ENCODE measurements around the gene C1QTNF12. TPM values are rescaled to one million over a fixed set of nuclear protein-coding genes. Genes with fewer than 3 reads are reported as not detected.
"Not testable (repeated sequence)": the region's sequence is repeated elsewhere in the genome, so short reads cannot be mapped to it uniquely, and the experiment has no call there.

The C1QTNF12 gene
- total RNA-seq, 1 experiment from 2014 or later = 2.0 TPM

DNA sequence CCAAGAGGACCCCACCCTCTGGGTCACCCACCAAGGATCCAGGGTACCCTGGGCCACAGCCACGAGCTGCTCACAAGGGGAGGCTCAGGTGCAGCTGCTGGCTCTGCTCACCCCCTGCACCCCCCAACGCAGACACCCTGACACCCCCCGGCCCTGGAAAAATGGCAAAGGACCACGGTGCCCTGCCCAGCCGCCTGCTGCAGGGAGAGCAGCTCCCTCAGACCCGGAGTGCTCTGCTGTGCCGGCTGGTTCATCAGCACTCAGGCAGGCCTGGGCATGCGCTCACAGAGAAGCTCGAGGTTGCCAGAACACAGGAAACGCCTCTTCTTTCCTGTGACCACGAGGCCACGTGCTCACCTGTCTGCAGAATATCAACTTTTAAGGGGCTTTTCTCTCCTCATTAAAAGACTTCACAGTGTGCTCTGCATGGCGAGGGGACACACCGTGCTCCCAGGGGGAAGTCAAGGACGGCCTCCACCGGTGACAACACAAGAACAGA lies 4.3 kb upstream of the C1QTNF12 start:
- no peak for DNase-seq

DNA sequence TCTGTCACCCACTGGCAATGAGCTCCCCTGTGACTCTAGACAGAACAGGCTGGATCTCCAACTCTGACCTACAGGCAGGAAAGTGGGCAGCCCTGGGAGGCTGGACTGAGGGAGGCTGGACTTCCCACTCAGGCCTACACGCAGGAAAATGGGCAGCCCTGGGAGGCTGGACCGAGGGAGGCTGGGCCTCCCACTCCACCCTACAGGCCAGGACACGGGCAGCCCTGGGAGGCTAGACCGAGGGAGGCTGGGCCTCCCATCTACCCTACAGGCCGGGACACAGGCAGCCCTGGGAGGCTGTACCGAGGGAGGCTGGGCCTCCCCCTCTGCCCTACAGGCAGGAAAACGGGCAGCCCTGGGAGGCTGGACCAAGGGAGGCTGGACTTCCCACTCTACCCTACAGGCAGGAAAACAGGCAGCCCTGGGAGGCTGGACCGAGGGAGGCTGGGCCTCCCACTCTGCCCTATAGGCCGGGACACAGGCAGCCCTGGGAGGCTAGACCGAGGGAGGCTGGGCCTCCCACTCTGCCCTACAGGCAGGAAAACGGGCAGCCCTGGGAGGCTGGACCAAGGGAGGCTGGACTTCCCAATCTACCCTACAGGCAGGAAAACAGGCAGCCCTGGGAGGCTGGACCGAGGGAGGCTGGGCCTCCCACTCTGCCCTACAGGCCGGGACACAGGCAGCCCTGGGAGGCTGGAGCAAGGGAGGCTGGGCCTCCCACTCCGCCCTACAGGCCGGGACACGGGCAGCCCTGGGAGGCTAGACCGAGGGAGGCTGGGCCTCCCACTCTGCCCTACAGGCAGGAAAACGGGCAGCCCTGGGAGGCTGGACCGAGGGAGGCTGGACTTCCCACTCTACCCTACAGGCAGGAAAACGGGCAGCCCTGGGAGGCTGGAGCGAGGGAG lies 1.7 kb upstream of the C1QTNF12 start:
- H3K4me1 Mint-ChIP-seq (ENCODE audit: low read depth, unreplicated experiment); CTCF ChIA-PET; DNase-seq; H3K27ac Mint-ChIP-seq (ENCODE audit: unreplicated experiment); H3K4me3 Mint-ChIP-seq (ENCODE audit: low read depth, unreplicated experiment); H3K9me3 Mint-ChIP-seq (ENCODE audit: low read depth, unreplicated experiment); H3K27me3 Mint-ChIP-seq (ENCODE audit: unreplicated experiment); BruUV-seq (replicated peaks): not testable (repeated sequence)
- intact Hi-C loops (cut with micrococcal nuclease; ENCODE audit: unreplicated experiment) = loop anchor here (5.0 kb wide), 1 partner anchor 126 kb away; no protein-coding TSS in a partner anchor
- H3K36me3 Mint-ChIP-seq (ENCODE audit: insufficient read depth, unreplicated experiment) = peaks cover 19% of the 10 kb centered on the region

More for the DNA sequence above, 4.3 kb upstream of the C1QTNF12 start:
- H3K27ac Mint-ChIP-seq (ENCODE audit: unreplicated experiment) = no peak overlapping the region
- intact Hi-C loops (cut with micrococcal nuclease; ENCODE audit: unreplicated experiment) = no loop called here
- H3K4me1 Mint-ChIP-seq (ENCODE audit: low read depth, unreplicated experiment) = no peaks in the 10 kb centered on the region
- BruUV-seq (replicated peaks) = no TSS peak
- peaks cover 40% of the 10 kb centered on the region for H3K36me3 Mint-ChIP-seq (ENCODE audit: insufficient read depth, unreplicated experiment)
- CTCF ChIA-PET = interaction anchor here (1.4 kb wide), 1 partner anchor 126 kb away, joined by 4 read pairs; no protein-coding TSS in a partner anchor
- TF ChIP-seq, protein P1, sequence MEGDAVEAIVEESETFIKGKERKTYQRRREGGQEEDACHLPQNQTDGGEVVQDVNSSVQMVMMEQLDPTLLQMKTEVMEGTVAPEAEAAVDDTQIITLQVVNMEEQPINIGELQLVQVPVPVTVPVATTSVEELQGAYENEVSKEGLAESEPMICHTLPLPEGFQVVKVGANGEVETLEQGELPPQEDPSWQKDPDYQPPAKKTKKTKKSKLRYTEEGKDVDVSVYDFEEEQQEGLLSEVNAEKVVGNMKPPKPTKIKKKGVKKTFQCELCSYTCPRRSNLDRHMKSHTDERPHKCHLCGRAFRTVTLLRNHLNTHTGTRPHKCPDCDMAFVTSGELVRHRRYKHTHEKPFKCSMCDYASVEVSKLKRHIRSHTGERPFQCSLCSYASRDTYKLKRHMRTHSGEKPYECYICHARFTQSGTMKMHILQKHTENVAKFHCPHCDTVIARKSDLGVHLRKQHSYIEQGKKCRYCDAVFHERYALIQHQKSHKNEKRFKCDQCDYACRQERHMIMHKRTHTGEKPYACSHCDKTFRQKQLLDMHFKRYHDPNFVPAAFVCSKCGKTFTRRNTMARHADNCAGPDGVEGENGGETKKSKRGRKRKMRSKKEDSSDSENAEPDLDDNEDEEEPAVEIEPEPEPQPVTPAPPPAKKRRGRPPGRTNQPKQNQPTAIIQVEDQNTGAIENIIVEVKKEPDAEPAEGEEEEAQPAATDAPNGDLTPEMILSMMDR (IDR thresholded peaks at IDR 0.05; ENCODE audit: unreplicated experiment) = no peak
- no peak overlapping the region for H3K4me3 Mint-ChIP-seq (ENCODE audit: low read depth, unreplicated experiment)
- no peaks in the 10 kb centered on the region for H3K27me3 Mint-ChIP-seq (ENCODE audit: unreplicated experiment)
- H3K9me3 Mint-ChIP-seq (ENCODE audit: low read depth, unreplicated experiment) = no peaks in the 10 kb centered on the region

DNA sequence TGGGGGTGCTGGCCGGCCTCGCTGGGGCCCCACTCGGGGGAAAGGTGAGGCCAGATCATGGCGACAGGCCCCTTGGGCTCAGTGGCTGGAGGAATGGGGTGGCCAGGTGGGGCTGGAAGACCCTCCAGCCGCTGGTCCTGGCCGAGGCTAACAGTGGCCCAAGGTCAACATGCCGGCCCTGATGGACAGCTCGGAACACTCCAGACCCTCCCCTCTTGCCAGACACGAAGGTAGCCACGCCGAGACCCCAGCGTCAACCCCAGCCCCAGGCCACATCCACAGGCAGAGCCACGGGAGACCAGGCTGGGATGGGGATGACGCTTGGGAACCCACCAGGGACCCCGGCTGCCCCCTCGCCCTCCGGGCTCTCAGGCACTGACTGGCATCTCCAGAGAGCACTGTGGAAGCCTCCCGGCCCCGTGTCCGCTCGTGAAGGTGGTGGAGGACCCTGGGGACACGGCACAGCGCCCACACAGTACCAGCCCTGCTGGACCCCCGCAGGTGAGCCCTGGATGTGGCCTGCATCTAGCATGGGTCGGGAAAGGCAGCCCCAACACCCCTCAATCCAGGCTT lies 905 bp upstream of the C1QTNF12 start:
- Mint-ChIP-seq H3K36me3 (ENCODE audit: insufficient read depth, unreplicated experiment) (peaks cover 12% of the 10 kb centered on the region), H3K4me3 (ENCODE audit: low read depth, unreplicated experiment) (no peak overlapping the region), H3K9me3 (ENCODE audit: low read depth, unreplicated experiment) (no peaks in the 10 kb centered on the region), H3K27ac (ENCODE audit: unreplicated experiment) (no peak overlapping the region), H3K4me1 (ENCODE audit: low read depth, unreplicated experiment) (no peaks in the 10 kb centered on the region), H3K27me3 (ENCODE audit: unreplicated experiment) (no peaks in the 10 kb centered on the region)
- CTCF ChIA-PET = no interaction called here
- DNase-seq = no peak
- intact Hi-C loops (cut with micrococcal nuclease; ENCODE audit: unreplicated experiment) = loop anchor here (5.0 kb wide), 1 partner anchor 125 kb away; no protein-coding TSS in a partner anchor
- BruUV-seq (replicated peaks) = no TSS peak
- TF ChIP-seq, protein P1 (IDR thresholded peaks at IDR 0.05; ENCODE audit: unreplicated experiment) = no peak

DNA sequence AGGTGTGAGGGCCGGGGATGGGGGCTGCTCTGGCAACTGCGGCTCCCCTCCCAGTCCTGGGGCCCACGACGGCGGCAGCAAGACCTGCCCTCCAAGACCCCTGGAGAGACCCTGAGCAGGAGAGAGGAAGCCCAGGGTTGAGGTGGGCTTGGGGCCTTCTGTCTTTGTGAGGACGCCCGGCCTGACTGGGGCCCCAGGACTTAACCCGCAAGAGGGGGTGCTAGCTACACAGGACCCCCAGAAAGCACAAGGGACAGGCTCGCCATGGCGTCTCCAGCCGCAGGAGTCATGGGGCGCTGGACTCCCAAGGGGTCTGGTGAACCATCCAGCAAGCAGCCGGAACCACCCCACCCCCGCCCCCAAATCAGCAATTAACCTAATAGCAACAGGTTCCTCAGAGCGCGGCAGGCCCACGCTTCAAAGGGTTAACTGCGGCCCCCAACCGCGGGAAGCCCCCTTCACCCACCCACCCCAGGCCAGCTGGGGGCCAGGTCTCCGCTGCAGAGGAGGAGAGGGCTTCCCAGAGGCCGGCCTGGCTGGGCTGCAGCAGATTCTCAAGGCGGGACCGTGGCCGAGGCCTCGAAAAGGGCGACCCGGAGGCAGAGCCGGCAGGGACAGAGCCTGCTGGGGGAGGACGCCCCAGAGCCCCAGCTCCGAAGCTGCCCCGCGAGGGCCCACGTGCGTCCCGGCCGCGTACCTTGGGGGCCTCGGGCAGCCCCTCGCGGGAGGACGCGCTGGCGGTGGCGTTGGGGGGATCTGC lies 525 bp downstream of the C1QTNF12 start:
- Mint-ChIP-seq H3K27ac (ENCODE audit: unreplicated experiment) (no peak overlapping the region), H3K9me3 (ENCODE audit: low read depth, unreplicated experiment) (no peaks in the 10 kb centered on the region), H3K27me3 (ENCODE audit: unreplicated experiment) (no peaks in the 10 kb centered on the region), H3K4me3 (ENCODE audit: low read depth, unreplicated experiment) (no peak overlapping the region), H3K36me3 (ENCODE audit: insufficient read depth, unreplicated experiment) (peaks cover 12% of the 10 kb centered on the region), H3K4me1 (ENCODE audit: low read depth, unreplicated experiment) (no peaks in the 10 kb centered on the region)
- intact Hi-C loops (cut with micrococcal nuclease; ENCODE audit: unreplicated experiment) = loop anchor here (5.0 kb wide), 1 partner anchor 124 kb away; no protein-coding TSS in a partner anchor
- DNase-seq = no peak
- CTCF ChIA-PET = no interaction called here
- TF ChIP-seq, protein P1 (IDR thresholded peaks at IDR 0.05; ENCODE audit: unreplicated experiment) = no peak
- no TSS peak for BruUV-seq (replicated peaks)

Measured in Calu3 (cell line).